ENCODE results near the gene FNBP1.
"Not testable (repeated sequence)": the region's sequence is repeated elsewhere in the genome, so short reads cannot be mapped to it uniquely, and the experiment has no call there.

FNBP1 gene

GRCh38 chr9:130020618-130021017 lies 22.4 kb downstream of the FNBP1 start:
- DNase-seq: no peak

DNA sequence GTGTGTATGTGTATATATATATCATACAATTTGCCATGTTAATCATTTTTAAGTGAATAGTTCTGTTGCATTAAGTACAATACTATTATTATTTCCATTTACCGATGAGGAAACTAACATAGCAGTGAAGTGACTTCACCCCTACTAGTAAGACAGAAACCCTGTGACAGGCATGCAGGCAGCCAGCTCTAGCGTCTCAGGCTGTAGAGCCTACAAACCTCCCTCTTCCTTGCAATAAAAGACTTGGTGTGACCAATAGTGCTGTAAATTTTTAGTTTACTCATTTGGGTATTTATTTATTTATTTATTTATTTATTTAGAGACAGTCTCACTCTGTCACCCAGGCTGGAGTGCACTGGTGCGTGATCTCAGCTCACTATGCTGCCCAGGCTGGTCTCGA lies 24.7 kb downstream of the FNBP1 start:
- no peak for DNase-seq

- not testable (repeated sequence) for DNase-seq
These were observed 25.5 kb downstream of the FNBP1 start for GRCh38 chr9:130017510-130017909.

DNA sequence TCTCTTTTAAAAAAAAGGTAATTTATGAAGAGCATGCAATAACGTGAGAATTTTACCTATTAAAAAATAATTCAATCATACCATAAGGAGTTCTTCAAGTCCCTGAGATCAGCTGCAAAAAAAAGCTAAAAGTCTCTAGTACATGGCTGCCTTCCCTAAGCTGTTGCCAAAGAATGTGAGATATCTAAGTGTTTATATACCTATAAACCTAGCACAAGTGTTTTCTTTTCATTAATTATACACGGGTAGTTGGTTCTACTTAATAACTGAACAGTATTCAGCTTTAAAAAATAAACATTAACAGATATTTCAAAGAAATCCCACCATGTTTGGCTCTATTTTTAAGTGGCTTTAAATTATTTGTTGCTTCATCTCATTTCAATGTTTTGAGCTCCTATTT lies 25.9 kb downstream of the FNBP1 start:
- DNase-seq: no peak

- DNase-seq: no peak
These were observed 27.5 kb downstream of the FNBP1 start for GRCh38 chr9:130015353-130016019.

GRCh38 chr9:130013326-130013725 lies 29.7 kb downstream of the FNBP1 start:
- no peak for DNase-seq

DNA sequence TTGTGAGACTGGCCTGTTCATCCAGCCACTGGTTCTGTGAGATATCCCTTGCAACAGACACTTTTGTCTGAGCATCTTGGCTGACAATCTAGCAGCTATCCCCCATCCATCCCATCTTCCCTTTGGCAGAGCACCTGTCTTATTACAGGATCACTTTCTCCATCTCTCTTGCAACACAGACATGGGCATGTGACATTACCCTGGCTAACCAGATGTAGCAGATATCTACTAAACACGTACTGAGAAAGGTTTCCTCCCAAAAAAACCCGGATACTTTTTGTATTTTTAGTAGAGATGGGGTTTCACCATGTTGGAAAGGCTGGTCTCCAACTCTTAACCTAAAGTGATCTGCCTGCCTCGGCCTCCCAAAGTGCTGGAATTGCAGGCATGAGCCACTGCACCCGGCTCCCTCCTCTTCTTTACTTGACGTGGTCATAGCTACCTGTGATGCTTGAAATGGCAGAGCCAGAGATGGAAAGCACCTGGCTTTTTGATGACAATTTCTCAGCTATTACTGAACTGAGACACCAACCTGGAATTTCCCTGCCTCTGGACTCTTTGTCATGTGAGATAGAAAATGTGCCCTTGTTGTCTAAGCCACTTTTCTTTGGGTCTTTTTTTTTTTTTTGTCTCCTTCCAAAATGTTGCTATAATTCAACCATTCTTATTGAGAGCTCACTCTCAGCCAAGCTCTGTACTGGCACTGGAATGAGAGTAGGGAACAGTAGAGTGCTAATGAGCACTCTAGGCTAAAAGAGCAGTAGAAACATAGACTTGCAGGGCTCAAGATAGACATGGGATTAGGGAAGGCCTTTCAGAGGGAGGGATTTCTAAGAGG lies 32.6 kb downstream of the FNBP1 start:
- DNase-seq: no peak

- DNase-seq: not testable (repeated sequence)
These were observed 33.4 kb downstream of the FNBP1 start for GRCh38 chr9:130009546-130009945.

GRCh38 chr9:130008538-130008937 lies 34.5 kb downstream of the FNBP1 start:
- DNase-seq: no peak

DNA sequence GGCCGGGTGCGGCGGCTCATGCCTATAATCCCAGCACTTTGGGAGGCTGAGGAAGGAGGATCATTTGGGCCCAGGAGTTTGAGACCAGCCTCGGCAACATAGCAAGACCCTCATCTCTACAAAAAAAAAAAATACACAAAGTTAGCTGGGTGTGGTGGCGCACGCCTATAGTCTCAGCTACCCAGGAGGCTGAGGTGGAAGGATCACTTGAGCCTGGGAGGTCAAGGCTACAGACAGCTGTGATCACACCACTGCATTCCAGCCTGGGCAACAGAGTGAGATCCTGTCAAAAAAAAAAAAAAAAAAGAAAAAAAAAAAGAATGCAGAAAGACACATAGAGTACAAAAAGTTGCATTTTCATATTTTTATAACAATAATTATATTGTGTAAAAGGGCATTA lies 36.0 kb downstream of the FNBP1 start:
- DNase-seq: not testable (repeated sequence)

GRCh38 chr9:130003943-130004552 lies 38.9 kb downstream of the FNBP1 start:
- DNase-seq: no peak

DNA sequence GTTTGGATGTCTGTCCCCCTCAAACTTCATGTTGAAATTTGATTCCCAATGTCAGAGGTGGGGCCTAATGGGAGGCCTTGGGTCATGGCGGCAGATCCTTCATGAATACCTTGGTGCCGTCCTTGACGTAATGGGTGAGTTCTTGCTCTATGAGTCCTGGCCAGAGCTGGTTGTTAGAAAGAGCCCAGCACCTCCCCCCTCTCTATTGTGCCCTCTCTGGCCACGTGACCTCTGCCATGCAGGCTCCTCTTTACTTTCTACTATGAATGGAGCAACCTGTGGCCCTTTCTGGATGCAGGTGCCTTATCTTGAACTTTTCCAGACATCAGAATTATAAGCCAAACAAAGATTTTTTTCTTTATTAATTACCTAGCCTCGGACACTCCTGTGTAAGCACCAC lies 40.7 kb downstream of the FNBP1 start:
- no peak for DNase-seq

DNA sequence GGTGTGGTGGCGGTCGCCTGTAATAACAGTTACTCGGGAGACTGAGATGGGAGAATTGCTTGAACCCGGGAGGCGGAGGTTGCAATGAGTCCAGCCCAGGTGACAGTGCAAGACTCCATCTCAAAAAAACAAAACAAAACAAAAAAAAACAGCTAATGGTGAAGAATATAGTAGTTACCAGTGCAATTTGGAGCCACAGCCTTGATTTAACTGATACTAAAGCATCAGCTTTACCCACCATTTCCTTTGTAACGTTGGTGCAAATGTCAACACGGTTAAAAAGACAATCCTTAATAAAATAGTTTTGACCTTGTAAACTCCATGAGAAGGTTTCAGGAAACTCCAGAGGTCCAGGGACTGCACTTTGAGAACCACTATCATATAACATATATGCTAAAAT lies 41.8 kb downstream of the FNBP1 start:
- DNase-seq: no peak

DNA sequence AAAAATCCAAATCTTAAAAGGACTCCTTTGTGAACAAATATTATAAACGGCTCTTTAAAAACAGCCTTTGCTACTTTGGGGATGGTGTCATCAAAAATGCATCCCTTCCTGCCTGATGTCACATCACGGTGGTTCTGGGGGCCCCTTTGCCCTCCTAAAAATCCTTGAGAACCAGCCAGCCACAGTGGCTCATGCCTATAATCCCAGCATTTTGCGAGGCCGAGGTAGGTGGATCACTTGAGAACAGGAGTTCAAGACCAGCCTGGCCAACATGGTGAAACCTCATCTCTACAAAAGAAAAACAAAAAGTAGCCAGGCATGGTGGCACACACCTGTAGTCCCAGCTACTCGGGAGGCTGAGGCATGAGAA lies 43.9 kb downstream of the FNBP1 start:
- DNase-seq: no peak

DNA sequence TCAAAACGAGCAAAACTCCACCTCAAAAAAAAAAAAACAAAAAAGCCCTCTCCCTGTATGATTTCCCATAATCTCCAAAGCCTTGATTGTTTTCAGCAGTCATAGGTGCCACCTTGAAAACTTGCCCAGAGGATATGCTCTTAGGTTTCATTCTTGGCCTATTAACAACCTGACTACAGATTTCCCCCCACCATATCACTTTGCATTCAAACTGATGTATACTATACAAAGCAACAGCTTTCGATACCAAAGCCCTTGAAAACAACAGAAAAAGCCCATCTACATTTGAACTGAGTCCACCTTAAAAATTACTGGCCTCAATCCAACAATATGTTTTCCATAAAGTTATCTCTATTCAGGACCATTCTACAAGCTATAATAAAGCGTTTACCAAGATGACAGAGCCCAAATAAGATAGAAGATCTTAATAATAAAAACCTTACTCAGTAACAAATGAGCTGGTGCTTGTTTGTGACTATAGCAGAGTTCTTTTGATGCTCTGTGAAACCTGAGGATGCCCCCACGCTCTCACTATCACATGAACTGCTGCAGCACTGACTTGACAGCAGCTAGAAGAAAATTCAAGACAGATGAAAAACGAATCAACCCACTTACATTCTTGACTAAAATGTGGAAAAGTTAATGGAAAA lies 44.4 kb downstream of the FNBP1 start:
- no peak for DNase-seq

- DNase-seq: not testable (repeated sequence)
These were observed 45.3 kb downstream of the FNBP1 start for GRCh38 chr9:129997706-129998105.

GRCh38 chr9:129996161-129996830 lies 46.7 kb downstream of the FNBP1 start:
- DNase-seq: no peak

GRCh38 chr9:129995409-129996160 lies 47.4 kb downstream of the FNBP1 start:
- no peak for DNase-seq

DNA sequence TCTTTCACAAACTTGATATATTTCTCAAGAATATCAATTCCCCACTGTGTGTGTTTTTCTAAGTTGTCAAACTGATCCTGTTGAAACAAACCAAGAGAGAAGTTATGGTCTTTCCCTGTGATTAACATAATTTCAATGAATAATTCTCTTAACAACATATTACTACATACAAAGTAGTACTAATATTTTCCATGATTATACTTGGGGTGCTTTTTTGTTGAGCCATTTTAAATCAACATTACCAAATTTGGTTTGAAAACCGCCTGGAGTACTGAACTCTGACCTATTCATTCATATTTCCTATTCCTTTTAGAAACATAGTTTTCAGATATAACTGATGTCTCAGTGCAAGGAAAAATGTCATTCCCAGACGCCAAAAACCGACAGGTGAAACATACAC lies 48.1 kb downstream of the FNBP1 start:
- no peak for DNase-seq

DNA sequence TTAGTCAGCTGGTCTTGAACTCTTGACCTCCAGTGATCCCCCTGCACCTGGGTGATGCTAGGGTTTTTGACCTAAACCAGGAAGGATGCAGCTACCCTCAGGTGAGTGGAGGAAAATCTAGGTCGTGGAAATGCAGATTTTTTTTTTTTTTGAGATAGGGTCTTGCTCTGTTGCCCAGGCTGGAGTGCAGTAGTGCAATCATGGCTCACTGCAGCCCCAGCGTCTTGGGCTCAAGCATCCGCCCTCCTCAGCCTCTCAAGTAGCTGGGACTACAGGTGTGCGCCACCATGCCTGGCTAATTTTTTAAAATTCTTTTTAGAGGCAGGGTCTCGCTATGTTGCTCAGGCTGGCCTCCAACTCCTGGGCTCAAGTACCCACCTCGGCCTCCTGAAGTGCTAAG lies 51.9 kb downstream of the FNBP1 start:
- DNase-seq: not testable (repeated sequence)

DNA sequence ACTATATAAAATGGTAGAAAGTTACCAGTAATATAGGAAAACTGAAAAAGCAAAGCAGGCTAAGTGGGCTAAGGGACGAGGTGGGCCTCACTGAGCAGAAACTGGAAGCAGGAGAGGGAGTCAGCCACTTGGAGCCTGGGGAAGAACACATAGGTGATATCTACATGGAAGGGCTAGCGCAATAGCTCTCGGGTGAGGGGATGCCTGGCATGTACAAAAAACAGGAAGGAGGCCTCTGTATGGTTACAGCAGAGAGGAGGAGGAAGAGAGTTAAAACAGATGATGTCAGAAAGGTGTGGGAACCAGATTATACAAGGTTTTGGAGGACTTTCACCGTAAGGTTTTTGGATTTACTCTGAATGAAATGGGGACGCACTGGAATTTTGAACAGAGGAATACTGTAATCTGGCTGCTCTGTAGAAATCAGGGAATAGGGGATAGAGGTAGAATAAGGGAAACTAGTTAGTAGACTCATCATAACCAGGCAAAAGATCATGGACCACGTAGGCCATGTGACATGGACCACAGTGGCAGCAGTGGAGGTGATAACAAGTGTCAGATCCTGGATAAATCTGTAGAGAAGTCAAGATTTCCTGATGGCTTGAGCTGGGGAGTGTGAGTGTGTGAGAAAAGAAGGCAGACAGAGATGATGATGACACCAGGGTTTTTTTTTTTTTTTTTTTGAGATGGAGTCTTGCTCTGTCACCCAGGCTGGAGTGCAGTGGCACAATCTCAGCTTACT lies 52.5 kb downstream of the FNBP1 start:
- no peak for DNase-seq

GRCh38 chr9:129989740-129990139 lies 53.2 kb downstream of the FNBP1 start:
- DNase-seq: no peak

All from COR-L47 (cell line).